OCI-LY3 (cell line): ENCODE measurements around the gene KCNMA1.

Experiments
- H2AFZ ChIP-seq: fragments of 200-600, 300-600 bp; shearing (Covaris generic); 2 replicates; pipeline ENCODE4 v1.6.0; 2014; ENCODE audit warnings: antibody characterized with exemption, low read depth, low read length
- H3K27ac ChIP-seq: fragments of 200-600, 300-600 bp; sonication (generic); 2 replicates; pipeline ENCODE4 v1.5.1; 2014; ENCODE audit warnings: mild to moderate bottlenecking, low read length, moderate library complexity, mixed read lengths
- H3K27me3 ChIP-seq: fragments of 200-600, 300-600 bp; sonication (generic); 2 replicates; pipeline ENCODE4 v1.6.1; 2014; ENCODE audit warnings: low read depth, low read length, mixed read lengths
- H3K36me3 ChIP-seq: fragments of 200-600, 300-600 bp; sonication (generic); replicated peaks from 2 replicates; pipeline ENCODE3; 2014; ENCODE audit warnings: low read depth, low read length, mixed read lengths
- H3K4me1 ChIP-seq: fragments of 300-600, 200-600 bp; sonication (generic); 2 replicates; pipeline ENCODE4 v1.6.1; 2014; ENCODE audit warnings: low read length, mixed read lengths
- H3K4me2 ChIP-seq: fragments of 200-600, 300-600 bp; sonication (generic); 2 replicates; pipeline ENCODE4 v1.6.1; 2014; ENCODE audit warnings: low read length, mixed read lengths
- H3K4me3 ChIP-seq: fragments of 300-600, 200-600 bp; sonication (generic); 2 replicates; pipeline ENCODE4 v1.5.1; 2014; ENCODE audit warnings: antibody characterized with exemption, mild to moderate bottlenecking, low read length, moderate library complexity
- H3K79me2 ChIP-seq: fragments of 300-600, 200-600 bp; shearing (Covaris generic); 2 replicates; pipeline ENCODE4 v1.6.1; 2014; ENCODE audit warnings: mild to moderate bottlenecking, low read length, mixed read lengths
- H3K9ac ChIP-seq: fragments of 300-600, 200-600 bp; shearing (Covaris generic); 2 replicates; pipeline ENCODE4 v1.6.0; 2014; ENCODE audit warnings: mild to moderate bottlenecking, low read length, moderate library complexity
- H3K9me3 ChIP-seq: fragments of 200-600, 300-600 bp; shearing (Covaris generic); 2 replicates; pipeline ENCODE4 v1.6.1; 2014; ENCODE audit warnings: low read length, mixed read lengths; ENCODE audit not compliant: insufficient read depth
- H4K20me1 ChIP-seq: fragments of 200-600, 300-600 bp; sonication (generic); 2 replicates; pipeline ENCODE4 v1.6.1; 2016; ENCODE audit warnings: low read length, mixed read lengths; ENCODE audit not compliant: insufficient read depth
- CTCF ChIP-seq: fragments of 200-600, 300-600 bp; sonication (generic); IDR thresholded peaks from 2 replicates; pipeline ENCODE4 v1.5.1; 2014; ENCODE audit warnings: antibody characterized with exemption, low read length, low read depth
- EZH2phosphoT487 ChIP-seq: fragments of 200-600 bp; shearing (Covaris generic); IDR thresholded peaks from 2 replicates; pipeline ENCODE4 v1.6.1; 2018; ENCODE audit warnings: antibody characterized with exemption, mixed run types, low read depth

The KCNMA1 gene

DNA sequence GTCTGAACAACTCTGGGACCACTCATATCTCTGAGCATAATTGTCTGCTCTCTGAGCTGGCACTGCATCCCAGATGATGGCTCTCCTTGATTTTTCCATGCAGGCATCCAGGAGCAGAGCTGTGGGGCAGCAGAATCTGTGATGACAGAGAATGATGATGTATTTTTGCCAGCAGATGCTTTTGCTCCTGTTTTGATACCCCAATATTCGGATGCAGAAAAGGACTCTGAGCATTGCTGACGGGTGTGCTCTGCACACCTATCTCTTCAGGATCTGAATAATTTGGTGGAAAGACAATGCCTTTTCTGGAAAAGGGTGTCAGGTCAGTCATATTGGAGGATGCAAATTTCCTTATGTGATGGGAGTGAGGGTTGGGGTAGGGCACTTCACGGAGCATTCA lies 735.9 kb downstream of the KCNMA1 start:
- H2AFZ ChIP-seq, result no peak overlapping the region
- H3K9ac ChIP-seq, result no peak overlapping the region
- TF ChIP-seq CTCF, result no peak
- TF ChIP-seq EZH2phosphoT487, result no peak
- no peaks in the 10 kb centered on the region for H3K9me3 ChIP-seq
- no peaks in the 10 kb centered on the region for H3K36me3 ChIP-seq
- H3K4me3 ChIP-seq, result no peak overlapping the region
- H3K27me3 ChIP-seq, result no peaks in the 10 kb centered on the region
- H3K4me1 ChIP-seq, result no peaks in the 10 kb centered on the region
- no peak overlapping the region for H3K27ac ChIP-seq
- no peaks in the 10 kb centered on the region for H3K79me2 ChIP-seq
- no peak overlapping the region for H3K4me2 ChIP-seq
- H4K20me1 ChIP-seq, result no peaks in the 10 kb centered on the region

- Histone ChIP-seq H3K36me3 (no peaks in the 10 kb centered on the region), H3K4me1 (peaks cover 3% of the 10 kb centered on the region; the same call in 1 of the 2 replicates), H4K20me1 (no peaks in the 10 kb centered on the region), H2AFZ (no peak overlapping the region), H3K79me2 (no peaks in the 10 kb centered on the region), H3K27ac (no peak overlapping the region), H3K9ac (no peak overlapping the region), H3K4me3 (no peak overlapping the region), H3K9me3 (no peaks in the 10 kb centered on the region), H3K4me2 (no peak overlapping the region), H3K27me3 (no peaks in the 10 kb centered on the region)
- TF ChIP-seq EZH2phosphoT487 (no peak), CTCF (no peak)
Measured at GRCh38 chr10:76899490-76899889, 738.1 kb downstream of the KCNMA1 start.

DNA sequence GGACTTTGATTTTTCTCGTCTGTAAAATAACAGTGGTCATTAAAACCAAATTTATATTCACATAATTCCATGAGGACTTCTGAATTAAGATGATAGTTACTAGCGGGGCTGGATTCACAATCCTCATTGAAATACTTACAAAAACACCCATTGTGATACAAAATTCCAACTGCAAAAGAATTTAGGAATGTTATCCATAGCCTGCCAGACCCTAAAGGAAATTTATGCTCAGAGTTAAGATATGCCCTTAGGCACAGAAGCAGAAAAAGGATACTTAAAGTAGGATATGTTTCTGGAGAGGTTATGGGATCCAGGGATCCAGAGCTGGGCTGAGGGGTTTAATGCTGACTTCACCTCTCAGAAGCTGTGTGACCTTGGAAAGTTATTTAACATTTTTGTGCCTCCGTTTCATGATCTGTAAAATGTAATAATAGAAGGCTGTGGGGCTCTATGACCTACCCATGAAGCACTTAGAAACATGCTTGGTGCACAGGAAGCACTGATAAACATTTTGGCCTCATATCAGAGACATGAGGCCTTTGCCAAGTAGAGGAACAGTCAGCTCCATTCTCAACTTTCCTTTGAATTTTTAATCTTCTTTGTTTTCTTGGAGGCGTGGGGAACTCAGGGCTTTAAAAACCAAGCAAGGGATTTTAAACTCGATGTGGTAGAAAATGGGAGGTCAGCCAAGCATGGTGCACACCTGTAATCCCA lies 744.7 kb downstream of the KCNMA1 start:
- Histone ChIP-seq H3K4me3 (no peak overlapping the region), H4K20me1 (no peaks in the 10 kb centered on the region), H3K9ac (no peak overlapping the region), H3K79me2 (no peaks in the 10 kb centered on the region), H3K27ac (no peak overlapping the region), H3K4me1 (peaks cover 6% of the 10 kb centered on the region), H2AFZ (no peak overlapping the region), H3K4me2 (no peak overlapping the region), H3K27me3 (no peaks in the 10 kb centered on the region), H3K36me3 (no peaks in the 10 kb centered on the region), H3K9me3 (no peaks in the 10 kb centered on the region)
- TF ChIP-seq CTCF (no peak), EZH2phosphoT487 (no peak)

GRCh38 chr10:76887223-76888010 lies 750.2 kb downstream of the KCNMA1 start:
- Histone ChIP-seq H3K27me3 (no peaks in the 10 kb centered on the region), H3K36me3 (peaks cover 17% of the 10 kb centered on the region), H4K20me1 (no peaks in the 10 kb centered on the region), H3K79me2 (no peaks in the 10 kb centered on the region), H2AFZ (no peak overlapping the region), H3K9me3 (no peaks in the 10 kb centered on the region), H3K4me2 (peak overlapping the region; percentile 7; the same call in 1 of the 2 replicates), H3K4me3 (no peak overlapping the region), H3K9ac (no peak overlapping the region), H3K4me1 (peaks cover 34% of the 10 kb centered on the region), H3K27ac (no peak overlapping the region)
- TF ChIP-seq EZH2phosphoT487, result no peak
- TF ChIP-seq CTCF, result no peak
